CD4-positive, alpha-beta T cell treated with Interleukin-6 at 100 ng/mL for 8 hours (primary cell): ENCODE results near the gene CLDN10.
"Not testable (repeated sequence)": the region's sequence is repeated elsewhere in the genome, so short reads cannot be mapped to it uniquely, and the experiment has no call there.

Experiments used
- DNase-seq: peaks from one replicate; pipeline ENCODE4 v3.0.0-alpha.2; 2020; ENCODE audit warnings: mixed read lengths, low spot score

CLDN10 gene

GRCh38 chr13:95541911-95542474 is 10.5 kb upstream of the CLDN10 start:
- DNase-seq, result no peak

- no peak for DNase-seq
These were observed 8.2 kb upstream of the CLDN10 start for GRCh38 chr13:95544293-95544692.

GRCh38 chr13:95546919-95547318 is 5.6 kb upstream of the CLDN10 start:
- no peak for DNase-seq

- no peak for DNase-seq
These were observed 4.9 kb upstream of the CLDN10 start for GRCh38 chr13:95547531-95548167.

GRCh38 chr13:95552208-95552538 is 347 bp upstream of the CLDN10 start:
- no peak for DNase-seq

- DNase-seq, result no peak
These were observed 1.3 kb downstream of the CLDN10 start for GRCh38 chr13:95553581-95554385.

- no peak for DNase-seq
These were observed 4.5 kb downstream of the CLDN10 start for GRCh38 chr13:95557013-95557412.

GRCh38 chr13:95559100-95559499 is 6.6 kb downstream of the CLDN10 start:
- no peak for DNase-seq

- DNase-seq, result no peak
These were observed 7.9 kb downstream of the CLDN10 start for GRCh38 chr13:95560387-95560786.

GRCh38 chr13:95564091-95564490 is 11.6 kb downstream of the CLDN10 start:
- no peak for DNase-seq

- DNase-seq, result no peak
These were observed 12.3 kb downstream of the CLDN10 start for GRCh38 chr13:95564733-95565291.

GRCh38 chr13:95565758-95566157 is 13.2 kb downstream of the CLDN10 start:
- not testable (repeated sequence) for DNase-seq

GRCh38 chr13:95568131-95568530 is 15.6 kb downstream of the CLDN10 start:
- no peak for DNase-seq

- no peak for DNase-seq
These were observed 17.5 kb downstream of the CLDN10 start for GRCh38 chr13:95570016-95570415.

GRCh38 chr13:95571941-95572340 is 19.4 kb downstream of the CLDN10 start:
- no peak for DNase-seq

GRCh38 chr13:95573221-95573620 is 20.7 kb downstream of the CLDN10 start:
- no peak for DNase-seq

GRCh38 chr13:95579303-95579702 is 26.8 kb downstream of the CLDN10 start:
- DNase-seq, result no peak

GRCh38 chr13:95585867-95586266 is 33.3 kb downstream of the CLDN10 start:
- no peak for DNase-seq

GRCh38 chr13:95588134-95588533 is 35.6 kb downstream of the CLDN10 start:
- no peak for DNase-seq

GRCh38 chr13:95588721-95589120 is 36.2 kb downstream of the CLDN10 start:
- DNase-seq, result no peak

- no peak for DNase-seq
These were observed 40.9 kb downstream of the CLDN10 start for GRCh38 chr13:95593462-95593861.

GRCh38 chr13:95596701-95597100 is 44.2 kb downstream of the CLDN10 start:
- no peak for DNase-seq

- no peak for DNase-seq
These were observed 48.7 kb downstream of the CLDN10 start for GRCh38 chr13:95601216-95601615.
